OCI-LY1 (cell line): Measurements from ENCODE around the gene HAND1.

Experiments used
- H2AFZ ChIP-seq: fragments of 200-600 bp; sonication (generic), shearing (Covaris generic); 2 replicates; pipeline ENCODE4 v1.6.0; 2014; ENCODE audit warnings: antibody characterized with exemption, mild to moderate bottlenecking, low read length
- H3F3A ChIP-seq: fragments of 200-600 bp; sonication (generic), shearing (Covaris generic); 2 replicates; pipeline ENCODE4 v1.6.0; 2014; ENCODE audit warnings: mild to moderate bottlenecking, antibody characterized with exemption, low read length, moderate library complexity; ENCODE audit not compliant: insufficient read depth
- H3K27ac ChIP-seq: fragments of 200-600 bp; sonication (generic); 2 replicates; pipeline ENCODE4 v1.5.1; 2014; ENCODE audit warnings: low read length, mixed run types, mild to moderate bottlenecking, low read depth; ENCODE audit not compliant: poor library complexity, severe bottlenecking
- H3K27me3 ChIP-seq: fragments of 200-600 bp; sonication (generic); 2 replicates; pipeline ENCODE4 v1.6.0; 2014; ENCODE audit warnings: antibody characterized with exemption, mild to moderate bottlenecking, low read length, moderate library complexity; ENCODE audit not compliant: insufficient read depth
- H3K36me3 ChIP-seq: fragments of 200-600 bp; sonication (generic); 2 replicates; pipeline ENCODE4 v1.6.1; 2014; ENCODE audit warnings: mild to moderate bottlenecking, antibody characterized with exemption, low read length, moderate library complexity, mixed read lengths; ENCODE audit not compliant: insufficient read depth
- H3K4me1 ChIP-seq: fragments of 200-600 bp; sonication (generic); 2 replicates; pipeline ENCODE4 v1.5.1; 2014; ENCODE audit warnings: mild to moderate bottlenecking, low read length, moderate library complexity; ENCODE audit not compliant: insufficient read depth, severe bottlenecking
- H3K4me2 ChIP-seq: fragments of 200-600 bp; sonication (generic), shearing (Covaris generic); 2 replicates; pipeline ENCODE4 v1.6.1; 2014; ENCODE audit warnings: low read length
- H3K4me3 ChIP-seq: fragments of 200-600 bp; sonication (generic); 2 replicates; pipeline ENCODE4 v1.5.1; 2014; ENCODE audit warnings: low read length, low read depth, mild to moderate bottlenecking, mixed read lengths; ENCODE audit not compliant: poor library complexity, severe bottlenecking
- H3K79me2 ChIP-seq: fragments of 200-600 bp; shearing (Covaris generic); 2 replicates; pipeline ENCODE4 v1.6.1; 2016; ENCODE audit warnings: mixed run types, low read length, mixed read lengths; ENCODE audit not compliant: insufficient read depth
- H3K9ac ChIP-seq: fragments of 200-600 bp; sonication (generic), shearing (Covaris generic); 2 replicates; pipeline ENCODE4 v1.6.1; 2014; ENCODE audit warnings: mild to moderate bottlenecking, low read length, mixed read lengths
- H3K9me2 ChIP-seq: fragments of 200-600 bp; sonication (generic), shearing (Covaris generic); 2 replicates; pipeline ENCODE4 v1.6.1; 2014; ENCODE audit warnings: low read depth, mild to moderate bottlenecking, low read length, mixed read lengths
- H3K9me3 ChIP-seq: fragments of 200-600 bp; shearing (Covaris generic); 2 replicates; pipeline ENCODE4 v1.6.1; 2014; ENCODE audit warnings: low read length, mixed read lengths
- H4K20me1 ChIP-seq: fragments of 200-600 bp; sonication (generic), shearing (Covaris generic); 2 replicates; pipeline ENCODE4 v1.6.0; 2016; ENCODE audit warnings: mild to moderate bottlenecking, low read length; ENCODE audit not compliant: insufficient read depth
- CTCF ChIP-seq: fragments of 200-600 bp; sonication (generic), shearing (Covaris generic); IDR thresholded peaks from 2 replicates; pipeline ENCODE4 v1.5.1; 2017; ENCODE audit warnings: mild to moderate bottlenecking, antibody characterized with exemption, low read length, moderate library complexity, mixed read lengths
- EZH2 ChIP-seq: fragments of 200-600 bp; sonication (generic), shearing (Covaris generic); IDR thresholded peaks from 2 replicates; pipeline ENCODE4 v1.8.0; 2017; ENCODE audit warnings: borderline replicate concordance, mixed run types, mild to moderate bottlenecking, antibody characterized with exemption, low read length, moderate library complexity, mixed read lengths

HAND1 gene

GRCh38 chr5:154511984-154512383 is 34.0 kb upstream of the HAND1 start:
- H3K4me3 ChIP-seq = no peak overlapping the region
- H3F3A ChIP-seq = no peaks in the 10 kb centered on the region
- no peaks in the 10 kb centered on the region for H3K9me2 ChIP-seq
- H3K4me1 ChIP-seq = no peaks in the 10 kb centered on the region
- no peak for TF ChIP-seq CTCF
- no peak for TF ChIP-seq EZH2
- no peak overlapping the region for H2AFZ ChIP-seq
- no peaks in the 10 kb centered on the region for H3K36me3 ChIP-seq
- no peak overlapping the region for H3K27ac ChIP-seq
- H3K27me3 ChIP-seq = no peaks in the 10 kb centered on the region
- no peaks in the 10 kb centered on the region for H4K20me1 ChIP-seq
- no peak overlapping the region for H3K9ac ChIP-seq
- no peak overlapping the region for H3K4me2 ChIP-seq
- H3K9me3 ChIP-seq = no peaks in the 10 kb centered on the region
- H3K79me2 ChIP-seq = no peaks in the 10 kb centered on the region

- H4K20me1 ChIP-seq = no peaks in the 10 kb centered on the region
- H3K27ac ChIP-seq = no peak overlapping the region
- H3K36me3 ChIP-seq = no peaks in the 10 kb centered on the region
- H3K4me3 ChIP-seq = no peak overlapping the region
- no peak overlapping the region for H2AFZ ChIP-seq
- no peaks in the 10 kb centered on the region for H3K9me2 ChIP-seq
- no peaks in the 10 kb centered on the region for H3K27me3 ChIP-seq
- H3K4me1 ChIP-seq = no peaks in the 10 kb centered on the region
- H3K9ac ChIP-seq = no peak overlapping the region
- H3F3A ChIP-seq = no peaks in the 10 kb centered on the region
- H3K9me3 ChIP-seq = no peaks in the 10 kb centered on the region
- H3K79me2 ChIP-seq = no peaks in the 10 kb centered on the region
- TF ChIP-seq EZH2 (no peak), CTCF (no peak)
- no peak overlapping the region for H3K4me2 ChIP-seq
These were observed 31.9 kb upstream of the HAND1 start for GRCh38 chr5:154509784-154510555.

- Histone ChIP-seq H3K9me2 (no peaks in the 10 kb centered on the region), H3K27ac (no peak overlapping the region), H3K9me3 (no peaks in the 10 kb centered on the region), H3K4me1 (peaks cover 7% of the 10 kb centered on the region), H3K27me3 (no peaks in the 10 kb centered on the region), H3K9ac (no peak overlapping the region), H3F3A (no peaks in the 10 kb centered on the region), H3K4me3 (no peak overlapping the region), H3K4me2 (no peak overlapping the region), H4K20me1 (no peaks in the 10 kb centered on the region), H2AFZ (no peak overlapping the region), H3K79me2 (no peaks in the 10 kb centered on the region), H3K36me3 (no peaks in the 10 kb centered on the region)
- TF ChIP-seq EZH2 (no peak), CTCF (no peak)
These were observed 30.1 kb upstream of the HAND1 start for GRCh38 chr5:154508114-154508513.
